ENCODE results near the gene ETV7.
"Not testable (repeated sequence)": the region's sequence is repeated elsewhere in the genome, so short reads cannot be mapped to it uniquely, and the experiment has no call there.

The ETV7 gene

DNA sequence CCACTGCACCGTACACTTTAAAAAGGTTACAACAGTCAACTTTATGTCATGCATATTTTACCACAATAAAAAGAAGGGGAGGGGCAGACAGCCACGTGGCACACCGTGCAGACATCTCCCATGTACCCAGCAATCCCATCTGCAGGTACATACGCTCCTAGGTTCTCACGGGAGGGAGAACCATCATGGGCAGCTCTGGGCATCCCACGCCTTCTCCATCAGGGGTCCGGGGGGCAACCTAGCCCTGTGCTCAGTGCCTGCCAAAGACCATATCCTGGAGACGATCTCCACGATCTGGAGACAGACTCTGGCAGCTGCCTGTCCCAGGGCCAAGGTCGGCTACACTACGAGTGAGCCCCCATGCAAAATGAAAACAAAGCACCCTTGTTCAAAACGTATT, 48.3 kb downstream of the ETV7 start:
- DNase-seq = no peak
- H3K36me3 ChIP-seq (ENCODE audit: control insufficient read depth in 1 of 2, insufficient read depth in 2 of 2, low read depth in 1 of 2, low read length in 2 of 2) = no peaks in the 10 kb centered on the region

DNA sequence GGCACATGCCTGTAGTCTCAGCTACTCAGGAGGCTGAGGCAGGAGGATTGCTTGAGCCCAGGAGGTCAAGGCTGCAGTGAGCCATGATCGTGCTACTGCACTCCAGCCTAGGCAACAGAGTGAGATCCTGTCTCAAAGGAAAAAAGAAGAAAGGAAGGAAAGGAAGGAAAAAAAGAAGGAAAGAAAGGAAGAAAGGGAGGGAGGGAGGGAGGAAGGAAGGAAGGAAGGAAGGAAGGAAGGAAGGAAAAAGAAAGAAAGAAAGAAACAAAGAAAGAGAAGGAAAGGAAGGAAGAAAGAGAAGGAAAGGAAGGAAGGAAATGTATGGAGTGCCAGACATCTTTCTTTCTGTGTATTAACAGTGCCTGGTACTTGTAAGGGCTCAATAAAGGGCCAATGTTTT, 49.2 kb downstream of the ETV7 start:
- peaks cover 58 to 72% of the 10 kb centered on the region in 2 experiments for H3K27me3 ChIP-seq (ENCODE audit: control insufficient read depth in 1 of 2, insufficient read depth in 1 of 2, low read length in 2 of 2)
- not testable (repeated sequence) for H4K8ac ChIP-seq (ENCODE audit: low read length); H3K4me1 ChIP-seq (ENCODE audit: control insufficient read depth, insufficient read depth, low read depth, low read length); H3K4ac ChIP-seq (ENCODE audit: low read depth in 1 of 2, low read length in 2 of 2); H2BK120ac ChIP-seq (ENCODE audit: low read depth, low read length); H3K4me3 ChIP-seq (ENCODE audit: insufficient read depth in 1 of 2, low read depth in 1 of 2, low read length in 2 of 2); H2BK12ac ChIP-seq (ENCODE audit: low read length in 2 of 2); H2BK5ac ChIP-seq (ENCODE audit: low read depth, low read length, poor library complexity, severe bottlenecking); H3K79me1 ChIP-seq (replicated peaks; ENCODE audit: low read length, poor library complexity, severe bottlenecking); H3K36me3 ChIP-seq (ENCODE audit: control insufficient read depth in 1 of 2, insufficient read depth in 2 of 2, low read depth in 1 of 2, low read length in 2 of 2); H2BK15ac ChIP-seq (ENCODE audit: low read depth, poor library complexity, severe bottlenecking); H3K4me2 ChIP-seq (ENCODE audit: low read length, poor library complexity, severe bottlenecking); H3K9me3 ChIP-seq (ENCODE audit: control insufficient read depth, low read length); DNase-seq; H3K23ac ChIP-seq (ENCODE audit: low read length in 2 of 2); H3K27ac ChIP-seq (ENCODE audit: low read length, poor library complexity, severe bottlenecking); H2AFZ ChIP-seq (ENCODE audit: low read depth, low read length); H3K9ac ChIP-seq (ENCODE audit: low read length); H2AK5ac ChIP-seq (ENCODE audit: low read length, severe bottlenecking); H4K91ac ChIP-seq (ENCODE audit: low read length); H3K18ac ChIP-seq (ENCODE audit: low read depth in 1 of 2, low read length in 2 of 2); H3K14ac ChIP-seq (ENCODE audit: low read length in 2 of 2)
- 94% methylated on average over 1 of the region's 1 CpG for WGBS

More for the DNA sequence above, 48.3 kb downstream of the ETV7 start:
- 88% methylated on average over 12 of the region's 12 CpGs for WGBS
- Histone ChIP-seq H3K79me1 (replicated peaks; ENCODE audit: low read length, poor library complexity, severe bottlenecking) (no peaks in the 10 kb centered on the region), H2AFZ (ENCODE audit: low read depth, low read length) (no peak overlapping the region), H3K27ac (ENCODE audit: low read length, poor library complexity, severe bottlenecking) (no peak overlapping the region), H3K9ac (ENCODE audit: low read length) (no peak overlapping the region), H3K4me3 (ENCODE audit: insufficient read depth in 1 of 2, low read depth in 1 of 2, low read length in 2 of 2) (no peak overlapping the region), H2AK5ac (ENCODE audit: low read length, severe bottlenecking) (no peak overlapping the region), H3K4me2 (ENCODE audit: low read length, poor library complexity, severe bottlenecking) (no peak overlapping the region), H2BK15ac (ENCODE audit: low read depth, poor library complexity, severe bottlenecking) (no peak overlapping the region), H3K14ac (ENCODE audit: low read length in 2 of 2) (no peak overlapping the region), H2BK12ac (ENCODE audit: low read length in 2 of 2) (no peak overlapping the region), H3K18ac (ENCODE audit: low read depth in 1 of 2, low read length in 2 of 2) (no peak overlapping the region), H4K91ac (ENCODE audit: low read length) (no peak overlapping the region), H3K23ac (ENCODE audit: low read length in 2 of 2) (no peak overlapping the region), H3K4me1 (ENCODE audit: control insufficient read depth, insufficient read depth, low read depth, low read length) (peaks cover 5% of the 10 kb centered on the region), H3K4ac (ENCODE audit: low read depth in 1 of 2, low read length in 2 of 2) (no peak overlapping the region), H2BK5ac (ENCODE audit: low read depth, low read length, poor library complexity, severe bottlenecking) (no peak overlapping the region), H3K27me3 (ENCODE audit: control insufficient read depth in 1 of 2, insufficient read depth in 1 of 2, low read length in 2 of 2) (peaks cover 49 to 63% of the 10 kb centered on the region in 2 experiments), H4K8ac (ENCODE audit: low read length) (no peak overlapping the region), H2BK120ac (ENCODE audit: low read depth, low read length) (no peak overlapping the region), H3K9me3 (ENCODE audit: control insufficient read depth, low read length) (no peaks in the 10 kb centered on the region)

DNA sequence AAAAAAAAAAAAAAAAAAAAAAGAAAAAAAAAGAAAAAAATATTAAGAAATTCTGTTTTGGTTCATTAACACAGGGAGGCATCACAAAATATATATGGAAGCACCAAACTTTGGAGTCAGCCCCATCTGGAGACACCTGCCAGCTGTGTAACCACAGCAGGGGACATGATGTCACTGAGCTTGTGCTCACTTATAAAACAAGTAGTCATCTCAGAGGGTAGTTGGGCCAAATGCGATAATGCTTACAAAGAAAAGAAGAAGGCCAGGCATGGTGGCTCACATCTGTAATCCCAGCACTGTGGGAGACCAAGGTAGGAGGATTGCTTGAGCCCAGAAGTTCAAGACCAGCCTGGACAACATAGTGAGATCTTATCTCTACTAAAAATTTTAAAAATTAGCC, 49.7 kb downstream of the ETV7 start:
- Histone ChIP-seq H4K8ac (ENCODE audit: low read length) (no peak overlapping the region), H3K9ac (ENCODE audit: low read length) (no peak overlapping the region), H3K27me3 (ENCODE audit: control insufficient read depth in 1 of 2, insufficient read depth in 1 of 2, low read length in 2 of 2) (peaks cover 63 to 75% of the 10 kb centered on the region in 2 experiments), H2BK120ac (ENCODE audit: low read depth, low read length) (no peak overlapping the region), H3K9me3 (ENCODE audit: control insufficient read depth, low read length) (no peaks in the 10 kb centered on the region), H3K18ac (ENCODE audit: low read depth in 1 of 2, low read length in 2 of 2) (no peak overlapping the region), H3K23ac (ENCODE audit: low read length in 2 of 2) (no peak overlapping the region), H3K4me2 (ENCODE audit: low read length, poor library complexity, severe bottlenecking) (no peak overlapping the region), H3K79me1 (replicated peaks; ENCODE audit: low read length, poor library complexity, severe bottlenecking) (no peaks in the 10 kb centered on the region), H2AFZ (ENCODE audit: low read depth, low read length) (no peak overlapping the region), H2AK5ac (ENCODE audit: low read length, severe bottlenecking) (no peak overlapping the region), H3K4me3 (ENCODE audit: insufficient read depth in 1 of 2, low read depth in 1 of 2, low read length in 2 of 2) (no peak overlapping the region), H2BK5ac (ENCODE audit: low read depth, low read length, poor library complexity, severe bottlenecking) (no peak overlapping the region), H4K91ac (ENCODE audit: low read length) (no peak overlapping the region), H2BK15ac (ENCODE audit: low read depth, poor library complexity, severe bottlenecking) (no peak overlapping the region), H3K27ac (ENCODE audit: low read length, poor library complexity, severe bottlenecking) (no peak overlapping the region), H2BK12ac (ENCODE audit: low read length in 2 of 2) (no peak overlapping the region), H3K4me1 (ENCODE audit: control insufficient read depth, insufficient read depth, low read depth, low read length) (peaks cover 5% of the 10 kb centered on the region), H3K14ac (ENCODE audit: low read length in 2 of 2) (no peak overlapping the region), H3K36me3 (ENCODE audit: control insufficient read depth in 1 of 2, insufficient read depth in 2 of 2, low read depth in 1 of 2, low read length in 2 of 2) (no peaks in the 10 kb centered on the region), H3K4ac (ENCODE audit: low read depth in 1 of 2, low read length in 2 of 2) (no peak overlapping the region)
- DNase-seq = no peak
- whole genome bisulfite sequencing = 100% methylated on average over 1 of the region's 1 CpG

DNA sequence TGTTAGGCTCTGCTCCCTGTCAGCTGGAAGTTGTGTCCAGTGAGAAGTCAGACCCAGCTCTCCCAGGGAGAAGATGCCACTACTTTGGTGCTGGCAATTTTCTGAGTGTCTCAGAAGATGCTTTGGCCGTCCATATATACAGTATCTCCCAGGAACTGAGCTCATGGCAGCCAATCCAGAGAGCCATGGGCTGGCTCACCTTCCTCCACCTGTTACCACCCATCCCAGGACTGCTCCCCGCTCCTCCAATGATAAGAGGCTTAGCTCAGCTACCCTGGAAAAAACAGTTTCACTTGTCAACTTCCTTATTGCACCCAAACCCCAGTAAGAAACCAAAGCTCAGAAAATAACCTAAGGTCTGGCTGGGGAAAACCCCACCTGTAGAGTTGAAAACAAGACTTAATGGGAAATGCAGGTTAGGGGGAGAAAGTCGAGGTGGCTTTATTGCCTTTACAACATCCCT, 50.7 kb downstream of the ETV7 start, which contains the start of gene BNIP5:
Gene BNIP5 (minus strand): TSS at position 110 of the 463 bp plus-strand sequence. CDS start 6,198 bp downstream, outside the sequence.
- H2BK5ac ChIP-seq (ENCODE audit: low read depth, low read length, poor library complexity, severe bottlenecking) = no peak within 1 kb of the TSS
- peak within 1 kb of the TSS in 1 of 2 experiments; percentile 52 for H3K4ac ChIP-seq (ENCODE audit: low read depth in 1 of 2, low read length in 2 of 2)
- H2BK15ac ChIP-seq (ENCODE audit: low read depth, poor library complexity, severe bottlenecking) = no peak within 1 kb of the TSS
- 64% methylated on average over 3 of the region's 3 CpGs for WGBS
- peaks cover 5% of the 10 kb centered on the region for H3K4me1 ChIP-seq (ENCODE audit: control insufficient read depth, insufficient read depth, low read depth, low read length)
- no peak within 1 kb of the TSS for H3K18ac ChIP-seq (ENCODE audit: low read depth in 1 of 2, low read length in 2 of 2)
- no peaks in the 10 kb centered on the region for H3K79me1 ChIP-seq (replicated peaks; ENCODE audit: low read length, poor library complexity, severe bottlenecking)
- no peaks in the 10 kb centered on the region for H3K36me3 ChIP-seq (ENCODE audit: control insufficient read depth in 1 of 2, insufficient read depth in 2 of 2, low read depth in 1 of 2, low read length in 2 of 2)
- H2AFZ ChIP-seq (ENCODE audit: low read depth, low read length) = no peak within 1 kb of the TSS
- H2BK120ac ChIP-seq (ENCODE audit: low read depth, low read length) = no peak within 1 kb of the TSS
- H3K9ac ChIP-seq (ENCODE audit: low read length) = no peak within 1 kb of the TSS
- H3K9me3 ChIP-seq (ENCODE audit: control insufficient read depth, low read length) = no peaks in the 10 kb centered on the region
- no peak within 1 kb of the TSS for H3K27ac ChIP-seq (ENCODE audit: low read length, poor library complexity, severe bottlenecking)
- H3K23ac ChIP-seq (ENCODE audit: low read length in 2 of 2) = no peak within 1 kb of the TSS
- no peak within 1 kb of the TSS for H2AK5ac ChIP-seq (ENCODE audit: low read length, severe bottlenecking)
- H2BK12ac ChIP-seq (ENCODE audit: low read length in 2 of 2) = no peak within 1 kb of the TSS
- H4K91ac ChIP-seq (ENCODE audit: low read length) = no peak within 1 kb of the TSS
- DNase-seq = no peak
- H3K4me3 ChIP-seq (ENCODE audit: insufficient read depth in 1 of 2, low read depth in 1 of 2, low read length in 2 of 2) = no peak within 1 kb of the TSS
- H3K14ac ChIP-seq (ENCODE audit: low read length in 2 of 2) = no peak within 1 kb of the TSS
- H3K4me2 ChIP-seq (ENCODE audit: low read length, poor library complexity, severe bottlenecking) = no peak within 1 kb of the TSS
- H3K27me3 ChIP-seq (ENCODE audit: control insufficient read depth in 1 of 2, insufficient read depth in 1 of 2, low read length in 2 of 2) = peaks cover 67 to 70% of the 10 kb centered on the region in 2 experiments
- no peak within 1 kb of the TSS for H4K8ac ChIP-seq (ENCODE audit: low read length)
